ENCODE data around the gene LRIT2. TPM values are rescaled to one million over a fixed set of nuclear protein-coding genes. Genes with fewer than 3 reads are reported as not detected.

The LRIT2 gene
- polyA plus RNA-seq, 3 donors, result not detected

- no peak for TF ChIP-seq CTCF (IDR thresholded peaks at IDR 0.05)
- no peak within 1 kb of the TSS for H3K4me3 Mint-ChIP-seq
- Histone ChIP-seq H3K4me2 (replicated peaks; ENCODE audit: extremely low read depth, low read length, poor library complexity, severe bottlenecking) (no peak within 1 kb of the TSS), H3K9ac (ENCODE audit: insufficient read depth, low read length, poor library complexity, severe bottlenecking) (no peak within 1 kb of the TSS), H3K4me1 (ENCODE audit: control insufficient read depth in 1 of 2, insufficient read depth in 2 of 2, low read length in 2 of 2) (no peaks in the 10 kb centered on the region), H3K27me3 (ENCODE audit: control insufficient read depth in 2 of 2, insufficient read depth in 2 of 2, low read length in 2 of 2) (no peaks in the 10 kb centered on the region), H2AFZ (ENCODE audit: insufficient read depth, low read depth, low read length, poor library complexity, severe bottlenecking) (no peak within 1 kb of the TSS), H4K20me1 (ENCODE audit: insufficient read depth, low read length) (no peaks in the 10 kb centered on the region), H3K36me3 (replicated peaks in 1 of 2; ENCODE audit: control insufficient read depth in 1 of 2, insufficient read depth in 2 of 2, low read length in 2 of 2) (no peaks in the 10 kb centered on the region), H3K79me2 (ENCODE audit: insufficient read depth, low read length) (no peaks in the 10 kb centered on the region), H3K4me3 (replicated peaks in 1 of 3; ENCODE audit: low read depth in 2 of 3, low read length in 3 of 3) (no peak within 1 kb of the TSS), H3K9me3 (replicated peaks in 1 of 2; ENCODE audit: control insufficient read depth in 1 of 2, insufficient read depth in 1 of 2, low read length in 2 of 2) (no peaks in the 10 kb centered on the region), H3K27ac (ENCODE audit: low read depth in 1 of 2, low read length in 2 of 2) (no peak within 1 kb of the TSS)
- no peak for DNase-seq
- peaks cover 3 to 6% (median 6%) of the 10 kb centered on the region in 3 donors for H3K27me3 Mint-ChIP-seq (ENCODE audit: low read depth in 3 of 3)
- intact Hi-C loops (cut with micrococcal nuclease), result no loop called here
- WGBS (ENCODE audit: insufficient coverage), result 82% methylated on average over 9 of the region's 9 CpGs
- no peaks in the 10 kb centered on the region for H3K4me1 Mint-ChIP-seq
- no peak within 1 kb of the TSS for H3K27ac Mint-ChIP-seq
- no peaks in the 10 kb centered on the region for H3K36me3 Mint-ChIP-seq
- H3K9me3 Mint-ChIP-seq, result peaks cover 0 to 2% (median 0%) of the 10 kb centered on the region in 7 donors
Measured at GRCh38 chr10:84244651-84245270, 19.4 kb upstream of the LRIT2 start, which contains the start of gene RGR. TSS of gene RGR (plus strand) at chr10:84245053. CDS start at chr10:84245091, 38 bp downstream.

- DNase-seq, result no peak
- Mint-ChIP-seq H3K36me3 (no peaks in the 10 kb centered on the region), H3K4me3 (no peak overlapping the region), H3K9me3 (peaks cover 0 to 2% (median 0%) of the 10 kb centered on the region in 7 donors), H3K27me3 (ENCODE audit: low read depth in 3 of 3) (peaks cover 3 to 6% (median 4%) of the 10 kb centered on the region in 3 donors), H3K4me1 (no peaks in the 10 kb centered on the region), H3K27ac (no peak overlapping the region)
- Histone ChIP-seq H3K27me3 (ENCODE audit: control insufficient read depth in 2 of 2, insufficient read depth in 2 of 2, low read length in 2 of 2) (no peaks in the 10 kb centered on the region), H2AFZ (ENCODE audit: insufficient read depth, low read depth, low read length, poor library complexity, severe bottlenecking) (no peak overlapping the region), H3K4me1 (ENCODE audit: control insufficient read depth in 1 of 2, insufficient read depth in 2 of 2, low read length in 2 of 2) (no peaks in the 10 kb centered on the region), H3K4me3 (replicated peaks in 1 of 3; ENCODE audit: low read depth in 2 of 3, low read length in 3 of 3) (no peak overlapping the region), H3K4me2 (replicated peaks; ENCODE audit: extremely low read depth, low read length, poor library complexity, severe bottlenecking) (no peak overlapping the region), H3K27ac (ENCODE audit: low read depth in 1 of 2, low read length in 2 of 2) (no peak overlapping the region), H3K79me2 (ENCODE audit: insufficient read depth, low read length) (no peaks in the 10 kb centered on the region), H3K9ac (ENCODE audit: insufficient read depth, low read length, poor library complexity, severe bottlenecking) (no peak overlapping the region), H3K9me3 (replicated peaks in 1 of 2; ENCODE audit: control insufficient read depth in 1 of 2, insufficient read depth in 1 of 2, low read length in 2 of 2) (no peaks in the 10 kb centered on the region), H3K36me3 (replicated peaks in 1 of 2; ENCODE audit: control insufficient read depth in 1 of 2, insufficient read depth in 2 of 2, low read length in 2 of 2) (no peaks in the 10 kb centered on the region), H4K20me1 (ENCODE audit: insufficient read depth, low read length) (no peaks in the 10 kb centered on the region)
- no CpG with 5 or more reads among the region's 3 CpGs for WGBS (ENCODE audit: insufficient coverage)
- intact Hi-C loops (cut with micrococcal nuclease), result no loop called here
- no peak for TF ChIP-seq CTCF (IDR thresholded peaks at IDR 0.05)
Measured at GRCh38 chr10:84243759-84244158, 18.4 kb upstream of the LRIT2 start.

All from CD14-positive monocyte (primary cell).